Measurements from ENCODE around the gene ARL6IP4.

Gene ARL6IP4

GRCh38 chr12:123013185-123014095 is 33.0 kb downstream of the ARL6IP4 start:
- TF ChIP-seq ZBTB7A (IDR thresholded peaks at IDR 0.05; ENCODE audit: low read depth) (no peak), EGR1 (IDR thresholded peaks at IDR 0.05) (no peak), NFIC (IDR thresholded peaks at IDR 0.05) (no peak), MAX (IDR thresholded peaks at IDR 0.05) (no peak), EP300 (IDR thresholded peaks at IDR 0.05; ENCODE audit: borderline replicate concordance) (no peak), CREB1 (IDR thresholded peaks at IDR 0.05; ENCODE audit: low read depth) (no peak), TAF1 (IDR thresholded peaks at IDR 0.05; ENCODE audit: low read depth) (no peak)

DNA sequence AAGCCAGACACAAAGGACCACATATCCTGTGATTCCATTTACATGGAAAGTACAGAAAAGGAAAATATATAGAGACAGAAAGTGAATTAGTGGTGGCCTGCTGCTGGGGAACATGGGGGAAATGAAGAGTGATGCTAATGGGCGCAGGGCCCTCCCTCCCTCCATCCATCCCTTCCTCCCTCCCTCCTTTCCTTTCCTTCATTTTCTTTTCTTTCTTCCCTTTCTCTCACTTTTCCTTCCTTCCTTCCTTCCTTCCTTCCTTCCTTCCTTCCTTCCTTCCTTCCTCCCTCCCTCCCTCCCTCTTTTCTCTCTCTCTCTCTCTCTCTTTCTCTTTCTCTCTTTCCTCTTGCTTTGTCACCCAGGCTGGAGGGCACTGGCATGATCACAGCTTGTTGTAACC is 37.3 kb downstream of the ARL6IP4 start:
- TF ChIP-seq YY1 (IDR thresholded peaks at IDR 0.05; ENCODE audit: low read depth) = no peak
- TF ChIP-seq RAD21 (IDR thresholded peaks at IDR 0.05; ENCODE audit: low read depth) = no peak
- no peak for TF ChIP-seq EGR1 (IDR thresholded peaks at IDR 0.05)
- no peak for TF ChIP-seq REST (IDR thresholded peaks at IDR 0.05; ENCODE audit: low read depth)
- TF ChIP-seq MAX (IDR thresholded peaks at IDR 0.05) = no peak
- no peak for TF ChIP-seq ZBTB7A (IDR thresholded peaks at IDR 0.05; ENCODE audit: low read depth)
- no peak for TF ChIP-seq TCF12 (IDR thresholded peaks at IDR 0.05; ENCODE audit: low read depth)
- TF ChIP-seq USF1 (IDR thresholded peaks at IDR 0.05) = no peak
- no peak for TF ChIP-seq EP300 (IDR thresholded peaks at IDR 0.05; ENCODE audit: borderline replicate concordance)
- TF ChIP-seq TAF1 (IDR thresholded peaks at IDR 0.05; ENCODE audit: low read depth) = no peak
- no peak for TF ChIP-seq FOXM1 (IDR thresholded peaks at IDR 0.05; ENCODE audit: borderline replicate concordance, low read depth)
- no peak for TF ChIP-seq NFIC (IDR thresholded peaks at IDR 0.05)
- TF ChIP-seq CEBPB (IDR thresholded peaks at IDR 0.05) = no peak
- TF ChIP-seq CREB1 (IDR thresholded peaks at IDR 0.05; ENCODE audit: low read depth) = no peak
- TF ChIP-seq TEAD4 (IDR thresholded peaks at IDR 0.05) = no peak

GRCh38 chr12:123019841-123020138 is 39.3 kb downstream of the ARL6IP4 start:
- no peak for TF ChIP-seq CREB1 (IDR thresholded peaks at IDR 0.05; ENCODE audit: low read depth)
- no peak for TF ChIP-seq NFIC (IDR thresholded peaks at IDR 0.05)
- no peak for TF ChIP-seq ZBTB7A (IDR thresholded peaks at IDR 0.05; ENCODE audit: low read depth)
- no peak for TF ChIP-seq REST (IDR thresholded peaks at IDR 0.05; ENCODE audit: low read depth)
- TF ChIP-seq MAX (IDR thresholded peaks at IDR 0.05) = no peak

DNA sequence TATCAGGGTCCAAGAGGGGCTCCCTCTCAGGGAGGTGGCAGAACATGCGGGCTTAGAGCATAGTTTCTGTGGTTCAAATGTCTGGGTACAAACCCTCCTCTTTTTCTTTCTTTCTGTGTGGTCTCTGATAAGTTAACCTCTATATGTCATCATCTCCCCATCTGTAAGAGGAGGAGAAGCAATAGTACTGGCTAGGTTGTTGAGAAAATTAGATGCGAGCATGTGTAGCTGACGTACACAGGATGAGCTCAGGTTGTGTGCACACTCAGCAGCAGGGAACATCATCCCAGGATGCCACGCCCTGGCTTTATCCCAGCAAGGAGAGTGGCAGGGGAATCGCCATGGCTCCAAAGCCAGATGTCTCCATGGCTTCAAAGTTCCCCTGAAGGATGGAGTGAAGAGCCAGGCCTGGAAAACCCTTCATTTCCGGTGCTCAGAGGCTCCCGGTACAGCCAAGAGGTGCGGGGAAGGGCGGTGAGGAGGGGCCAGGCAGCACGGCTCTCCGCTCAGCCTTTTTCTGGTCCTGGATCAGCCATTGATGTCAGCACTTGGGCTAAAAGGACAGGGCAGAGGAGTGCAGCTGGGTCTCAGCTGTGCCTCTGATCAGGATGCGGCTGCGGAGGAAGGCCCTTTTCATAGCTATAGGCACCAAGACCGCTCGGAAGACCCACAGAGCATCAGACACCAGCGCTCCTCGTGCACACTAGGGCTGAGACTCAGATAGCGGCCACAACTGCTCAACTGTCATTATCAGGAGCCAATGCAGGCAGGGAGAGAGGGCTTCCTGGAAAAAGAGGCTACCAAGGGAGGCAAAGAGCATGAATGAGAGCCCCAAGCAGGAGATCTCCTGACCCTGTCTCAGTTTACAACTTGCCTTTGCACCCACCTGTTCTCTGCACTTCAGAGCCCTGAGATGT is 41.5 kb downstream of the ARL6IP4 start:
- TF ChIP-seq CREB1 (IDR thresholded peaks at IDR 0.05; ENCODE audit: low read depth) (no peak), RAD21 (IDR thresholded peaks at IDR 0.05; ENCODE audit: low read depth) (no peak), TCF12 (IDR thresholded peaks at IDR 0.05; ENCODE audit: low read depth) (no peak), NFIC (IDR thresholded peaks at IDR 0.05) (no peak), YY1 (IDR thresholded peaks at IDR 0.05; ENCODE audit: low read depth) (no peak), ZBTB7A (IDR thresholded peaks at IDR 0.05; ENCODE audit: low read depth) (no peak), EP300 (IDR thresholded peaks at IDR 0.05; ENCODE audit: borderline replicate concordance) (no peak), MAX (IDR thresholded peaks at IDR 0.05) (no peak), REST (IDR thresholded peaks at IDR 0.05; ENCODE audit: low read depth) (no peak), EGR1 (IDR thresholded peaks at IDR 0.05) (no peak), USF1 (IDR thresholded peaks at IDR 0.05) (no peak), CEBPB (IDR thresholded peaks at IDR 0.05) (no peak), FOXM1 (IDR thresholded peaks at IDR 0.05; ENCODE audit: borderline replicate concordance, low read depth) (no peak)
